Activated T-helper 2 cell treated with anti-CD3 and anti-CD28 coated beads, Interferon-gamma antibody, Interleukin-2, Interleukin-4, amounts not matched to agents 10 μg/mL and 5 μg/mL and 100 μg/mL, durations not matched to agents 14 hours and 24 hours and 36 hours (primary cell): Measurements from ENCODE around the gene DNAI1. TPM values are rescaled to one million over a fixed set of nuclear protein-coding genes. Genes with fewer than 3 reads are reported as not detected.

Experiments
- DNase-seq: peaks from one replicate; pipeline ENCODE4 v3.0.0; 2021; ENCODE audit warnings: low spot score
- H3K27ac Mint-ChIP-seq: one replicate; pipeline ENCODE4 v1.8.0; 2021; ENCODE audit warnings: mixed read lengths
- H3K27me3 Mint-ChIP-seq: one replicate; pipeline ENCODE4 v1.8.0; 2021; ENCODE audit warnings: low read depth, mixed read lengths
- H3K36me3 Mint-ChIP-seq: one replicate; pipeline ENCODE4 v1.8.0; 2021; ENCODE audit warnings: low read depth, mixed read lengths
- H3K4me1 Mint-ChIP-seq: one replicate; pipeline ENCODE4 v1.8.0; 2021; ENCODE audit warnings: low read depth, mixed read lengths
- H3K4me3 Mint-ChIP-seq: one replicate; pipeline ENCODE4 v1.8.0; 2021; ENCODE audit warnings: low read depth, mild to moderate bottlenecking, moderate library complexity, mixed read lengths
- H3K9me3 Mint-ChIP-seq: one replicate; pipeline ENCODE4 v1.8.0; 2021; ENCODE audit warnings: mixed read lengths
- intact Hi-C: fragments of 100-400 bp; cut with micrococcal nuclease; formaldehyde crosslinking; loops from one replicate; pipeline ENCODE4 v1.15.1; 2023
- total RNA-seq: library from RNA; stranded (reverse); gene quantifications from 2 replicates; pipeline ENCODE4 v1.2.3, GENCODE V29; 2022

The DNAI1 gene
- total RNA-seq, 1 donor from 2014 or later = not detected

GRCh38 chr9:34565856-34566255 is 107.3 kb downstream of the DNAI1 start:
- no peaks in the 10 kb centered on the region for H3K9me3 Mint-ChIP-seq

DNA sequence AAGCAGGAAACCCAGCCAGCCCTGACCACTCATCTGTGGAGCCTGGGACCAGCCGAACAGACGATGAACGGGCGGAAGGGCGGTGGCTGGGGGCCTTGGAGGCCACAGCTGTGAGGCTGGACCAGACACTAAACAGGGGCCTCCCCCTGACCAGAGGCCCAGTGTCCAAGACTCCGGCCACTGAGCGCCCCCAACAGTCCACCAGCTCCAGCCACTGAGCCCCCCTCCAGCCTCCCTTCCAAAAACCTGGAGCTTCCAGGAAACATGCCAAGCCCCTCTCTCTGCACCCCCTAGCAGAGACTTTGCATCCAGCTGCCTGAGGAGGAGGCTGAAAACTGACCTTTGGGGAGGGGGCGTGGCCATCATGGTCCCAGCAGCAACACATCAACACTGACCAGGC is 107.7 kb downstream of the DNAI1 start:
- no peak for DNase-seq
- intact Hi-C loops = no loop called here
- Mint-ChIP-seq H3K27me3 (peaks cover 4% of the 10 kb centered on the region), H3K4me1 (no peaks in the 10 kb centered on the region), H3K36me3 (no peaks in the 10 kb centered on the region), H3K4me3 (no peak overlapping the region), H3K9me3 (no peaks in the 10 kb centered on the region), H3K27ac (no peak overlapping the region)

More at GRCh38 chr9:34565856-34566255, 107.3 kb downstream of the DNAI1 start:
- no peak overlapping the region for H3K27ac Mint-ChIP-seq
- no peak for DNase-seq
- H3K4me3 Mint-ChIP-seq = no peak overlapping the region
- no peaks in the 10 kb centered on the region for H3K36me3 Mint-ChIP-seq
- H3K4me1 Mint-ChIP-seq = no peaks in the 10 kb centered on the region
- intact Hi-C loops = no loop called here
- H3K27me3 Mint-ChIP-seq = peaks cover 6% of the 10 kb centered on the region

DNA sequence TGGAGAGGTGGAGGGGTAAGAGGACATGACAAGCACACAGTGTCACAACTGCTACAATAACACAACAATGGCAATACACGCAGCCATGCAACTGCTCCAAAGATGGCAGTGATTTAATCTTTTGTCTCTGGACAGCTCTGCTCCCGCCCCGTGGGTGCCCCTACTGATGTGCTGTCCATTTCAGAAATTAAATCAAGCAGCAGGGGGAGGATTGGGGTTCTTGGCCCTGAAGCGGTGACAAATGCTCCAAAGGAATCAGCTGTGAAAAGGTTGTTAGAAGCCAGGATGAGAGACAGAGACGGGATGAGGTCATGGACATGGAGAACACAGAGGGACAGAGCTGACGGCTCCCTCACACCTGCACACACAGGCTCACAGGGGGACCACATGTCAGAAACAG is 108.4 kb downstream of the DNAI1 start:
- intact Hi-C loops = no loop called here
- no peak for DNase-seq
- Mint-ChIP-seq H3K27ac (no peak overlapping the region), H3K4me3 (no peak overlapping the region), H3K36me3 (no peaks in the 10 kb centered on the region), H3K4me1 (no peaks in the 10 kb centered on the region), H3K9me3 (no peaks in the 10 kb centered on the region), H3K27me3 (peaks cover 4% of the 10 kb centered on the region)

- H3K4me1 Mint-ChIP-seq = no peaks in the 10 kb centered on the region
- H3K9me3 Mint-ChIP-seq = no peaks in the 10 kb centered on the region
- intact Hi-C loops = no loop called here
- no peaks in the 10 kb centered on the region for H3K36me3 Mint-ChIP-seq
- H3K27ac Mint-ChIP-seq = no peak overlapping the region
- no peak overlapping the region for H3K4me3 Mint-ChIP-seq
- H3K27me3 Mint-ChIP-seq = peaks cover 4% of the 10 kb centered on the region
- DNase-seq = no peak
Observed at GRCh38 chr9:34568133-34568532, 109.5 kb downstream of the DNAI1 start.

DNA sequence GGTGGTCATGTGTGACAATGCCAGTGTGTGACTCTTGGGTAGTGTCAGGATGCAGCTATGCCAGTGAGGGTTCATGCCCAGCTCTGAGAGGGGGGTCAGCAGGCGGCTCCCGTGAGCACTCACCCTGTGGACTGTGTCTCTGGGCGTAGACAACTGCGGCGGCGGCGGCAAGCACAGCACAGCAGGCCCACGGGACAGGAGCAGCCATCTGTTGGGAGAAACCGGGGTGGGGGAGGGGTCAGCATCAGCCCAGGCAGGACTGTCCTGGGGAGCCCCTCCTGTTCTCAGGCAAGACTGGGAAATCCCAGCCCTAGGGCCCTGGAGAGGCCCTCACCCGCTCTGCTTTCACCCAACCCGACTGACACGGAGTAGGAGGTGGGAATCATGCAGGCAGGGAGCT is 110.2 kb downstream of the DNAI1 start:
- Mint-ChIP-seq H3K9me3 (no peaks in the 10 kb centered on the region), H3K27me3 (peaks cover 1% of the 10 kb centered on the region), H3K36me3 (no peaks in the 10 kb centered on the region), H3K4me3 (no peak overlapping the region), H3K27ac (no peak overlapping the region), H3K4me1 (no peaks in the 10 kb centered on the region)
- intact Hi-C loops = no loop called here
- no peak for DNase-seq

DNA sequence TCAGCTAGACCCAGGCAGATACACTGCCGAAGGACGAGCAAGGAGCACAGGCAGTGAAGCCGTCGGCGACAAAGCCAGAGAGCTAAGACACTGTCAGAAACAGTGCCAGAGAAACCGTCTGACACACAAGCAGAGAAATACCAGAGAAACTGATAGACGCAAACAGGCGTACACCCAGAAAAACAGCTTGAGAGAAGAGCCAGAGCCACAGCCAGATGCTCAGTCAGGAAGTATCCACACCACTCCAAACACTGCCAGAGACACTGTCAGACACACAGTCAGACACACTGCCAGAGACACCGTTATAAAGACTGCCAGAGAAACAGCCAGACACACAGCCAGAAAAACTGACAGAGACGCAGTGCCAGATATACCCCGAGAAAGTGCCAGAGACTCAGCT is 111.8 kb downstream of the DNAI1 start:
- intact Hi-C loops = no loop called here

More for the DNA sequence above, 111.8 kb downstream of the DNAI1 start:
- DNase-seq = no peak
- Mint-ChIP-seq H3K27ac (no peak overlapping the region), H3K27me3 (no peaks in the 10 kb centered on the region), H3K9me3 (no peaks in the 10 kb centered on the region), H3K4me1 (no peaks in the 10 kb centered on the region), H3K4me3 (no peak overlapping the region), H3K36me3 (no peaks in the 10 kb centered on the region)

Other genes starting within 250 kb of the DNAI1 start
- gene KIF24, start 129.5 kb upstream of the DNAI1 start, total RNA-seq = 4.8 and 5.0 TPM in 2 replicates
- gene NUDT2, start 129.2 kb upstream of the DNAI1 start, total RNA-seq = 30.8 and 33.0 TPM in 2 replicates
- 1.6 TPM in 2 replicates for gene MYORG, start 81.9 kb upstream of the DNAI1 start, total RNA-seq
- gene FAM219A, start 235 bp upstream of the DNAI1 start, total RNA-seq = 17.3 and 19.7 TPM in 2 replicates
- not detected in 2 replicates for gene ENHO, start 64.2 kb downstream of the DNAI1 start, total RNA-seq
- gene CNTFR, start 130.9 kb downstream of the DNAI1 start, total RNA-seq = not detected in 2 replicates
- 33.7 and 35.0 TPM in 2 replicates for gene RPP25L, start 153.3 kb downstream of the DNAI1 start, total RNA-seq
- gene DCTN3, start 161.7 kb downstream of the DNAI1 start, total RNA-seq = 57.8 and 65.5 TPM in 2 replicates
- 0.14 and 0.21 TPM in 2 replicates for gene ARID3C, start 170.3 kb downstream of the DNAI1 start, total RNA-seq
- gene SIGMAR1, start 179.0 kb downstream of the DNAI1 start, total RNA-seq = 105 and 109 TPM in 2 replicates
- gene GALT, start 187.9 kb downstream of the DNAI1 start, total RNA-seq = 74.3 and 78.4 TPM in 2 replicates
- gene IL11RA, start 193.4 kb downstream of the DNAI1 start, total RNA-seq = 27.4 and 33.8 TPM in 2 replicates
- gene CCL27, start 203.9 kb downstream of the DNAI1 start, total RNA-seq = 0.25 and 0.55 TPM in 2 replicates
- not detected in 2 replicates for gene CCL19, start 232.5 kb downstream of the DNAI1 start, total RNA-seq